Esophagus muscularis mucosa (tissue), 3 donors: ENCODE results near the gene ANKRD53.

Experiments used
- CTCF ChIP-seq, 3 experiments: fragments of 200-600 bp in 2 of 3; fragments of 450-650 bp in 1 of 3; sonication (generic) in 2 of 3; IDR thresholded peaks; one replicate each; pipeline ENCODE4 v1.5.1; 2017 to 2019; ENCODE audit warnings: antibody characterized with exemption in 3 of 3, mild to moderate bottlenecking in 2 of 3, moderate library complexity in 1 of 3
- EP300 ChIP-seq: sonication (generic); formaldehyde crosslinking; IDR thresholded peaks from one replicate; pipeline ENCODE4 v1.6.1; 2017; ENCODE audit warnings: antibody characterized with exemption

- TF ChIP-seq CTCF (IDR thresholded peaks at IDR 0.05) (no peak), EP300 (no peak)
These were observed 725 bp upstream of the ANKRD53 start for GRCh38 chr2:70977605-70978205.
